Kidney (tissue), 14 donors: ENCODE measurements around the gene HS1BP3. TPM values are rescaled to one million over a fixed set of nuclear protein-coding genes. Genes with fewer than 3 reads are reported as not detected.
A peak's percentile ranks its signal among the peaks of the same experiment; 100 is the strongest.

Experiments
- DNase-seq, 5 donors: peaks; one replicate each; pipeline ENCODE4 v3.0.0-alpha.2; 2013 to 2020
- FAIRE-seq: peaks from 2 replicates; lab custom pipeline; 2012; peaks lifted over from hg19 to GRCh38; lab: Jason Lieb, UNC
- H3K27ac ChIP-seq, 2 donors: one replicate each; pipeline ENCODE4 v1.7.0; 2013; ENCODE audit warnings: low read depth in 2 of 2, low read length in 2 of 2, inconsistent platforms in 1 of 2
- H3K27me3 ChIP-seq: one replicate; pipeline ENCODE4 v1.7.1; 2013; ENCODE audit warnings: low read length, inconsistent platforms; ENCODE audit not compliant: control insufficient read depth, insufficient read depth
- H3K36me3 ChIP-seq, 3 donors: one replicate each; pipeline versions ENCODE4 v1.7.0 to v1.7.1; 2013; ENCODE audit warnings: low read length in 3 of 3, control low read depth in 1 of 3, inconsistent platforms in 1 of 3; ENCODE audit not compliant: insufficient read depth in 3 of 3, control insufficient read depth in 2 of 3
- H3K4me1 ChIP-seq, 3 donors: one replicate each; pipeline versions ENCODE4 v1.7.0 to v1.7.1; 2013; ENCODE audit warnings: low read length in 3 of 3, inconsistent platforms in 1 of 3, low read depth in 1 of 3; ENCODE audit not compliant: control insufficient read depth in 2 of 3, insufficient read depth in 2 of 3
- H3K4me3 ChIP-seq, 3 donors: one replicate each; pipeline versions ENCODE4 v1.7.0 to v1.8.1; 2013; ENCODE audit warnings: low read length in 3 of 3, control low read depth in 1 of 3, inconsistent platforms in 1 of 3
- H3K9ac ChIP-seq, 3 donors: one replicate each; pipeline versions ENCODE4 v1.7.0 to v1.7.1; 2013; ENCODE audit warnings: low read length in 3 of 3, control low read depth in 1 of 3, inconsistent platforms in 1 of 3
- H3K9me3 ChIP-seq, 3 donors: one replicate each; pipeline versions ENCODE4 v1.7.0 to v1.7.1; 2013; ENCODE audit warnings: low read length in 3 of 3, control low read depth in 1 of 3, inconsistent platforms in 1 of 3; ENCODE audit not compliant: control insufficient read depth in 2 of 3, insufficient read depth in 1 of 3
- intact Hi-C: fragments of 100-400 bp; cut with DNase I; formaldehyde crosslinking; loops from one replicate; pipeline ENCODE4 v1.11.1; 2022
- polyA plus RNA-seq: library from polyadenylated mRNA; stranded (reverse); fragments of 350-450 nt; fragmentation: Illumina TruSeq; extraction: RNeasy Lipid Tissue Mini Kit (QIAGEN cat#74804); gene quantifications from one replicate; pipeline ENCODE4 v1.2.3, GENCODE V29; 2014; ENCODE audit warnings: low read depth, low replicate concordance; ENCODE audit not compliant: insufficient read depth
- total RNA-seq: library from RNA; stranded (reverse); fragmentation: NEBNext Ultra II Directional; extraction: Animal tissue kit (Norgen Biotek cat#: 25700); gene quantifications from one replicate; pipeline ENCODE4 v1.2.1, GENCODE V29; 2021
- TF ChIP-seq, protein P1 (sequence below): IDR thresholded peaks from 3 replicates; pipeline ENCODE4 v1.5.1; 2012; ENCODE audit warnings: mild to moderate bottlenecking, moderate library complexity, borderline replicate concordance; ENCODE audit not compliant: insufficient read depth; ENCODE audit errors: extremely low read depth
- donor health status: control.
- donor health status: control.
- donor health status: control.
- donor health status: control.
- donor health status: control.
- donor health status: DM: yes; HTN: yes; CAD: no.
- donor health status: Normal renal cell carcinoma (clear cell type).

HS1BP3 gene
- total and polyA plus RNA-seq, 2 donors from 2014 or later = 35.5 to 37.5 TPM

- TF ChIP-seq, protein P1, sequence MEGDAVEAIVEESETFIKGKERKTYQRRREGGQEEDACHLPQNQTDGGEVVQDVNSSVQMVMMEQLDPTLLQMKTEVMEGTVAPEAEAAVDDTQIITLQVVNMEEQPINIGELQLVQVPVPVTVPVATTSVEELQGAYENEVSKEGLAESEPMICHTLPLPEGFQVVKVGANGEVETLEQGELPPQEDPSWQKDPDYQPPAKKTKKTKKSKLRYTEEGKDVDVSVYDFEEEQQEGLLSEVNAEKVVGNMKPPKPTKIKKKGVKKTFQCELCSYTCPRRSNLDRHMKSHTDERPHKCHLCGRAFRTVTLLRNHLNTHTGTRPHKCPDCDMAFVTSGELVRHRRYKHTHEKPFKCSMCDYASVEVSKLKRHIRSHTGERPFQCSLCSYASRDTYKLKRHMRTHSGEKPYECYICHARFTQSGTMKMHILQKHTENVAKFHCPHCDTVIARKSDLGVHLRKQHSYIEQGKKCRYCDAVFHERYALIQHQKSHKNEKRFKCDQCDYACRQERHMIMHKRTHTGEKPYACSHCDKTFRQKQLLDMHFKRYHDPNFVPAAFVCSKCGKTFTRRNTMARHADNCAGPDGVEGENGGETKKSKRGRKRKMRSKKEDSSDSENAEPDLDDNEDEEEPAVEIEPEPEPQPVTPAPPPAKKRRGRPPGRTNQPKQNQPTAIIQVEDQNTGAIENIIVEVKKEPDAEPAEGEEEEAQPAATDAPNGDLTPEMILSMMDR = no peak
- FAIRE-seq = no peak
- Histone ChIP-seq H3K4me1 (peaks cover 0 to 13% (median under 1%) of the 10 kb centered on the region in 3 donors), H3K27ac (no peak overlapping the region), H3K36me3 (peaks cover 0 to 26% (median 12%) of the 10 kb centered on the region in 3 donors), H3K9ac (no peak overlapping the region), H3K27me3 (no peaks in the 10 kb centered on the region), H3K4me3 (no peak overlapping the region), H3K9me3 (no peaks in the 10 kb centered on the region)
- DNase-seq = peak in 1 of 5 donors; percentile 41
- intact Hi-C loops = no loop called here
These were observed 7.8 kb downstream of the HS1BP3 start for GRCh38 chr2:20643060-20643459.

GRCh38 chr2:20642055-20642971, 8.6 kb downstream of the HS1BP3 start:
- H3K4me1 ChIP-seq = peaks cover 0 to 9% (median 0%) of the 10 kb centered on the region in 3 donors
- no peaks in the 10 kb centered on the region for H3K9me3 ChIP-seq
- H3K9ac ChIP-seq = peak overlapping the region in 1 of 3 donors; percentile 21
- no peaks in the 10 kb centered on the region for H3K27me3 ChIP-seq
- FAIRE-seq (no peak), DNase-seq (peak; percentile 81 to 89 (median 85))
- intact Hi-C loops = no loop called here
- H3K36me3 ChIP-seq = peaks cover 0 to 27% (median 12%) of the 10 kb centered on the region in 3 donors
- H3K4me3 ChIP-seq = no peak overlapping the region
- TF ChIP-seq, protein P1 = peak; percentile 95
- no peak overlapping the region for H3K27ac ChIP-seq

DNA sequence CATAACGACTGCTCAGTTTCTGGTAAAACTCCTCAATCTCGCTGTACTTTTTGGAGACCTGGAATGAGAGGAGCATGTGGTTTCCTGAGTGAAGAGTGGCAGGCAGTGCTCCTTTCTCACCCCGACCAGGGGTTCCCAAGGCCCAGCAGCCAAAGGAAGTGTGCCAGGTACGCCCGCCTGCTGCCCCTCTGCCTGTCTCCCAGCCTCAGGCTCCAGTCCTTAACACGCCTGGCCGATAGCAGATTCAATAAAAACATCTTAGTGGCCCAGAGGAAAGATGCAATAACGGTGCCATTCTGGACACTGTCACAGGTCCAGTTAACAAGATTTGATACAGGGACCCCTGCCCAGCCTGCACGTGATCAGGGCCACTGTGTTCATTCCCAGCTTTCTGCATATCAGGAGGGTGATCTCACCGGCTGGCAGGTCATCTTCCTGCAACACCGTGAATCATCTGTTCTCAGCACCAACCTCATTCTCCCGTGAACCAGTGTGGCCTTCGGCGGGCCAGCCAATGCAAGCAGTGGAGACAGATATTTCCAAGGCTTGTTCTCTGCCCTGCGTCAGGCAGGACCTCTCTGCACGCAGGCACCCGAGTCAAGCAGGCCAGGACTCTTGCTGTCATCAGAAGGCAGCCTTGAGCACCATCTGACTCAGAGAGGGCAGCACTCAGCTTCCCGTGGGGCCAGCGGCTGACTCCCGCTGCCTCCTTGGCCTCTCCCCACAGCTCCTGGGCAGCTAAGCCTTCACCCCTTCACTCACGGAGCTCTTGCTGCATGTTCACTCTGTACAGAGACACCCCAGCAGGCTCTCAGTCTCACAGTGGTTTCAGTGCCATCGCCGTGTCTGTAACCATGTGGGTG, 9.5 kb downstream of the HS1BP3 start:
- Histone ChIP-seq H3K9me3 (no peaks in the 10 kb centered on the region), H3K9ac (no peak overlapping the region), H3K27me3 (no peaks in the 10 kb centered on the region), H3K27ac (peak overlapping the region in 1 of 2 donors; percentile 22), H3K4me1 (peaks cover 0 to 9% (median under 1%) of the 10 kb centered on the region in 3 donors), H3K36me3 (peaks cover 0 to 31% (median 12%) of the 10 kb centered on the region in 3 donors), H3K4me3 (no peak overlapping the region)
- DNase-seq = peak in 1 of 5 donors; percentile 59
- TF ChIP-seq, protein P1 = no peak
- FAIRE-seq = no peak
- intact Hi-C loops = no loop called here
